ENCODE results near the gene SGCB. TPM values are rescaled to one million over a fixed set of nuclear protein-coding genes. Genes with fewer than 3 reads are reported as not detected.

Gene SGCB
- total RNA-seq, 2 donors from 2014 or later, result 35.1 to 36.2 TPM

DNA sequence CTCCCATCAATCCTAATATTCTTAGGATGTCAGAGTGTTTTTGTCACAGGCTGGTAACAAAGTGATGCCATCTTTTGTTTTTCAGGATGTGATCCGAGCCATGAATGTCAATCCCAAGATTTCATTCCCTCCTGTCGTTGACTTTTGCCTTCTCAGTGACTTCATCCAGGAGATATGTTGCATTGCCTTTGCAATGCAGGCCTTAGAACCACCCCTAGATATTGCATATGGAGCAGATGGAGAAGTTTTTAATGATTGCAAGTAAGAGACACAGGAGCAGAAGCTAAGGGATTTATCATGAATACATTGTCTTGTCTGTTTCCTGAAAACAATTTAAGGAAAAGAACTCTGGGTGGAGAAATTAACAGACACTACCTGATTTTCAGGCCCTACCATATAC, 41.6 kb upstream of the SGCB start:
- Histone ChIP-seq H3K4me3 (ENCODE audit: low read length) (no peak overlapping the region), H3K27ac (ENCODE audit: low read depth, low read length) (no peak overlapping the region), H3K9me3 (ENCODE audit: control insufficient read depth, low read length) (no peaks in the 10 kb centered on the region), H3K9ac (ENCODE audit: extremely low read depth, low read length, poor library complexity, severe bottlenecking) (no peak overlapping the region), H3K4me1 (ENCODE audit: control insufficient read depth, insufficient read depth, low read length) (peaks cover 5% of the 10 kb centered on the region), H3K36me3 (ENCODE audit: control insufficient read depth, insufficient read depth, low read length) (no peaks in the 10 kb centered on the region), H3K27me3 (ENCODE audit: control insufficient read depth, insufficient read depth, low read length, poor library complexity, severe bottlenecking) (peaks cover 27% of the 10 kb centered on the region)
- H3K27me3 Mint-ChIP-seq (ENCODE audit: insufficient read depth), result peaks cover 30% of the 10 kb centered on the region
- no peaks in the 10 kb centered on the region for H3K9me3 Mint-ChIP-seq
- DNase-seq, result no peak
- no peak overlapping the region for H3K27ac Mint-ChIP-seq
- no peaks in the 10 kb centered on the region for H3K4me1 Mint-ChIP-seq
- H3K36me3 Mint-ChIP-seq (ENCODE audit: low read depth), result no peaks in the 10 kb centered on the region
- H3K4me3 Mint-ChIP-seq, result no peak overlapping the region
- WGBS, 2 experiments (ENCODE audit: insufficient coverage in 1 of 2, insufficient read length in 1 of 2), result 64 to 72% methylated on average over 2 of the region's 2 CpGs
- TF ChIP-seq, protein P1, sequence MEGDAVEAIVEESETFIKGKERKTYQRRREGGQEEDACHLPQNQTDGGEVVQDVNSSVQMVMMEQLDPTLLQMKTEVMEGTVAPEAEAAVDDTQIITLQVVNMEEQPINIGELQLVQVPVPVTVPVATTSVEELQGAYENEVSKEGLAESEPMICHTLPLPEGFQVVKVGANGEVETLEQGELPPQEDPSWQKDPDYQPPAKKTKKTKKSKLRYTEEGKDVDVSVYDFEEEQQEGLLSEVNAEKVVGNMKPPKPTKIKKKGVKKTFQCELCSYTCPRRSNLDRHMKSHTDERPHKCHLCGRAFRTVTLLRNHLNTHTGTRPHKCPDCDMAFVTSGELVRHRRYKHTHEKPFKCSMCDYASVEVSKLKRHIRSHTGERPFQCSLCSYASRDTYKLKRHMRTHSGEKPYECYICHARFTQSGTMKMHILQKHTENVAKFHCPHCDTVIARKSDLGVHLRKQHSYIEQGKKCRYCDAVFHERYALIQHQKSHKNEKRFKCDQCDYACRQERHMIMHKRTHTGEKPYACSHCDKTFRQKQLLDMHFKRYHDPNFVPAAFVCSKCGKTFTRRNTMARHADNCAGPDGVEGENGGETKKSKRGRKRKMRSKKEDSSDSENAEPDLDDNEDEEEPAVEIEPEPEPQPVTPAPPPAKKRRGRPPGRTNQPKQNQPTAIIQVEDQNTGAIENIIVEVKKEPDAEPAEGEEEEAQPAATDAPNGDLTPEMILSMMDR (conservative IDR thresholded peaks at IDR 0.05), result no peak

GRCh38 chr4:52076731-52077130, 38.6 kb upstream of the SGCB start:
- TF ChIP-seq, protein P1 (conservative IDR thresholded peaks at IDR 0.05), result no peak
- peak; percentile 90 for DNase-seq
- H3K9ac ChIP-seq (ENCODE audit: extremely low read depth, low read length, poor library complexity, severe bottlenecking), result no peak overlapping the region
- H3K4me1 Mint-ChIP-seq, result peaks cover 5% of the 10 kb centered on the region
- H3K36me3 Mint-ChIP-seq (ENCODE audit: low read depth), result no peaks in the 10 kb centered on the region
- WGBS, 2 experiments (ENCODE audit: insufficient coverage in 1 of 2, insufficient read length in 1 of 2), result 12 to 13% methylated on average over 9 to 26 of the region's 26 CpGs
- peaks cover 5% of the 10 kb centered on the region for H3K4me1 ChIP-seq (ENCODE audit: control insufficient read depth, insufficient read depth, low read length)
- no peaks in the 10 kb centered on the region for H3K9me3 ChIP-seq (ENCODE audit: control insufficient read depth, low read length)
- H3K4me3 ChIP-seq (ENCODE audit: low read length), result peak overlapping the region; percentile 69
- H3K4me3 Mint-ChIP-seq, result peak overlapping the region; percentile 51
- no peak overlapping the region for H3K27ac Mint-ChIP-seq
- H3K27me3 Mint-ChIP-seq (ENCODE audit: insufficient read depth), result peaks cover 34% of the 10 kb centered on the region
- H3K27me3 ChIP-seq (ENCODE audit: control insufficient read depth, insufficient read depth, low read length, poor library complexity, severe bottlenecking), result peaks cover 27% of the 10 kb centered on the region
- no peak overlapping the region for H3K27ac ChIP-seq (ENCODE audit: low read depth, low read length)
- H3K9me3 Mint-ChIP-seq, result no peaks in the 10 kb centered on the region
- no peaks in the 10 kb centered on the region for H3K36me3 ChIP-seq (ENCODE audit: control insufficient read depth, insufficient read depth, low read length)

DNA sequence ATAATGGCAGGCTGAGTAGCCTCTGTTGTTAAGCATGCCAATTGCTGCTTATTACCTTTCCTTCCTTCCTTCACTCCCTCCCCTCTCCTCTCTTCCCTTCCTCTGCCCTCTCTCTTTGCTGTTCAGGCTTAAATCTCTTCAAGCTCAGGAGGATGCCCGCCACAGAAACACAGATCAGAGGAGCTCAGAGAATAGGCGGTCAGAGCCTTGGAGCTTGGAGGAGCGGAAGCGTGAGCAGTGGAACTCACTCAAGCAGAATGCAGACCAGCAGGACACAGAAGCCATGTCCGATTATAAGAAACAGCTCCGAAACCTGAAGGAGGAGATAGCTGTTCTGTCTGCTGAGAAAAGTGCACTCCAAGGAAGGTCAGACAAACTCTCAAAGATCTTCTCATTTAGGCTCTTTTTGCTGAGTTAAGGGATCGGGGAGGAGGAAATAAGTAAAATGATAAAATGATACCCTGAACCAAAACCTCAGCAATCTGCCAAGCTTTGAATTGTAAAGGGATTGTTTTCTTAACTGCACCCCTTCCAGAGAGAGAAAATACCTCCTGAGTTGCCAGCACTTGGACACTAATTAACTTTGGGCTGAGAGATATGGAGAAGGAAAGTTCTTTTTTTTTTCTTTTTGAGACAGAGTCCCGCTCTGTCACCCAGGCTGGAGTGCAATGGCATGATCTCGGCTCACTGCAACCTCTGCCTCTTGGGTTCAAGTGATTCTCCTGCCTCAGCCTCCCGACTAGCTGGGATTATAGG, 33.9 kb upstream of the SGCB start:
- H3K4me3 Mint-ChIP-seq, result no peak overlapping the region
- peaks cover 24% of the 10 kb centered on the region for H3K27me3 Mint-ChIP-seq (ENCODE audit: insufficient read depth)
- Histone ChIP-seq H3K27me3 (ENCODE audit: control insufficient read depth, insufficient read depth, low read length, poor library complexity, severe bottlenecking) (peaks cover 20% of the 10 kb centered on the region), H3K36me3 (ENCODE audit: control insufficient read depth, insufficient read depth, low read length) (no peaks in the 10 kb centered on the region), H3K27ac (ENCODE audit: low read depth, low read length) (no peak overlapping the region), H3K9me3 (ENCODE audit: control insufficient read depth, low read length) (no peaks in the 10 kb centered on the region), H3K9ac (ENCODE audit: extremely low read depth, low read length, poor library complexity, severe bottlenecking) (no peak overlapping the region), H3K4me3 (ENCODE audit: low read length) (no peak overlapping the region), H3K4me1 (ENCODE audit: control insufficient read depth, insufficient read depth, low read length) (peaks cover 5% of the 10 kb centered on the region)
- WGBS, 2 experiments (ENCODE audit: insufficient coverage in 1 of 2, insufficient read length in 1 of 2), result 89 to 91% methylated on average over 9 to 10 of the region's 10 CpGs
- no peaks in the 10 kb centered on the region for H3K36me3 Mint-ChIP-seq (ENCODE audit: low read depth)
- H3K27ac Mint-ChIP-seq, result no peak overlapping the region
- no peaks in the 10 kb centered on the region for H3K9me3 Mint-ChIP-seq
- DNase-seq, result no peak
- H3K4me1 Mint-ChIP-seq, result peaks cover 7% of the 10 kb centered on the region
- TF ChIP-seq, protein P1 (conservative IDR thresholded peaks at IDR 0.05), result no peak
